AG04450 (cell line): ENCODE measurements around the gene CCDC88C. TPM values are rescaled to one million over a fixed set of nuclear protein-coding genes. Genes with fewer than 3 reads are reported as not detected.

ENCODE experiments used
- CTCF ChIA-PET: fragments of 300-600, 350-600 bp; formaldehyde crosslinking; extraction: SDS; loops from one replicate; lab custom pipeline; 2022; ENCODE audit warnings: antibody characterized with exemption, inconsistent platforms; lab: Charles Lee
- POLR2A ChIA-PET: fragments of 350-600 bp; formaldehyde crosslinking; extraction: SDS; loops from one replicate; lab custom pipeline; 2021; ENCODE audit warnings: antibody characterized with exemption, inconsistent platforms; lab: Yijun Ruan, JAX
- DNase-seq: peaks from one replicate; pipeline ENCODE4 v3.0.0-alpha.2; 2011; ENCODE audit warnings: low read depth, low spot score
- H3K27ac ChIP-seq: one replicate; pipeline ENCODE4 v1.5.1; 2012; ENCODE audit warnings: low read depth, low read length, control low read depth
- H3K27me3 ChIP-seq: one replicate; pipeline ENCODE4 v1.6.0; 2012; ENCODE audit warnings: low read length; ENCODE audit not compliant: control insufficient read depth, insufficient read depth
- H3K4me3 ChIP-seq: 2 replicates; pipeline ENCODE4 v1.5.1; 2011; ENCODE audit warnings: mild to moderate bottlenecking, low read depth, low read length, control low read depth
- H3K9me3 ChIP-seq: 2 replicates; pipeline ENCODE4 v1.5.1; 2012; ENCODE audit warnings: low read length; ENCODE audit not compliant: control insufficient read depth, insufficient read depth
- polyA plus RNA-seq: library from polyadenylated mRNA; depleted of rRNA; stranded (reverse); fragments of >200 nt; gene quantifications from 2 replicates; pipeline ENCODE4 v1.2.3, GENCODE V29; 2011
- TF ChIP-seq, protein P1 (sequence below): IDR thresholded peaks from 2 replicates; pipeline ENCODE4 v1.5.1; 2011; ENCODE audit warnings: low read depth, low read length, control low read depth, inconsistent platforms

The CCDC88C gene
- polyA plus RNA-seq, 1 experiment = 0.01 TPM

DNA sequence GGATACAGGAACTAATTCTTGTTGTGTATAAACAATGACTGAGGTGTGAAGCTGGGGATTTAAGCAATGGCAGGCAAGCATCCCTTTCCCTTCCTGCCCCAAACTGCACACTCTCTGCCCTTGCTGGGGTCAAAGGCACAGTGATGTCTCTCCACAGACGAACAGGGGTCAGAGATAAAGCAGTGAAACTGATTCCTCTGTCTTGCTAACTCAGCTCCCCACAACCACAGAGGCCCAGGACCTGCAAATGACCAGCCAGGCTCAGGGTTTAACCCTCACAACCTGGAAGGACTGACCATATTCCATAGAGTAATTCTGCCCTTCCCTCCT, 67.2 kb downstream of the CCDC88C start:
- TF ChIP-seq, protein P1, sequence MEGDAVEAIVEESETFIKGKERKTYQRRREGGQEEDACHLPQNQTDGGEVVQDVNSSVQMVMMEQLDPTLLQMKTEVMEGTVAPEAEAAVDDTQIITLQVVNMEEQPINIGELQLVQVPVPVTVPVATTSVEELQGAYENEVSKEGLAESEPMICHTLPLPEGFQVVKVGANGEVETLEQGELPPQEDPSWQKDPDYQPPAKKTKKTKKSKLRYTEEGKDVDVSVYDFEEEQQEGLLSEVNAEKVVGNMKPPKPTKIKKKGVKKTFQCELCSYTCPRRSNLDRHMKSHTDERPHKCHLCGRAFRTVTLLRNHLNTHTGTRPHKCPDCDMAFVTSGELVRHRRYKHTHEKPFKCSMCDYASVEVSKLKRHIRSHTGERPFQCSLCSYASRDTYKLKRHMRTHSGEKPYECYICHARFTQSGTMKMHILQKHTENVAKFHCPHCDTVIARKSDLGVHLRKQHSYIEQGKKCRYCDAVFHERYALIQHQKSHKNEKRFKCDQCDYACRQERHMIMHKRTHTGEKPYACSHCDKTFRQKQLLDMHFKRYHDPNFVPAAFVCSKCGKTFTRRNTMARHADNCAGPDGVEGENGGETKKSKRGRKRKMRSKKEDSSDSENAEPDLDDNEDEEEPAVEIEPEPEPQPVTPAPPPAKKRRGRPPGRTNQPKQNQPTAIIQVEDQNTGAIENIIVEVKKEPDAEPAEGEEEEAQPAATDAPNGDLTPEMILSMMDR = no peak
- H3K9me3 ChIP-seq = no peaks in the 10 kb centered on the region
- no peak overlapping the region for H3K27ac ChIP-seq
- no peak for DNase-seq
- H3K4me3 ChIP-seq = no peak overlapping the region
- CTCF ChIA-PET = interaction anchor here (0.7 to 0.8 kb wide), 2 partner anchors 27 to 69 kb away, joined by 3 to 4 read pairs; no protein-coding TSS in a partner anchor
- POLR2A ChIA-PET = no interaction called here
- H3K27me3 ChIP-seq = peaks cover 8% of the 10 kb centered on the region

DNA sequence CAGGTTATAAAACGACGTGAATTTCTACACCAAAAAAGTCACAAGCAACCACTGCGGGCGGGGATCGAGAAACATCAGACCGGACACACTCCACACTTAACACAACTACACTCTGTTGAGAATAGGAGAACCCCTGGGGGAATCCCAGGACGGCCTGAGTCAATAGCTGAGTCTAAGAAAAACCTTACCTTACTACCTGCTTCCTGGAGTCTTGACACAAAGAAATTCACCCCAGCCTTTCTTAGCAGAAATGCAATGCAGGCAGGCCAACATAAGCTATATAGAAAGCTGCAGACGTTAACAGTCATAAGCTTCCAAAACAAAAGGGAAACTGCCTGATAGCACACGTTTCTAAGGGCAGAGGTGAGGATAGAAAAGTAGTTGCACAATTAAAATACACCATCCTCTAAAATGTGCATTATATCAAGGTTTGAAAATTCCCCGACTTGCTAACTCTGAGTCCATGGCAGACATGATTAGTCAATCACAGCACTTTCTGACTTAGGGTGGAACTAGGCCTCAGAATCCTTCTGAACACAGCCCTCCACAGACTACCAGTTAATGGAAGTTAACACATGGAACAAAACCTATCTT, 68.0 kb downstream of the CCDC88C start:
- Histone ChIP-seq H3K27me3 (peaks cover 8% of the 10 kb centered on the region), H3K4me3 (no peak overlapping the region), H3K9me3 (no peaks in the 10 kb centered on the region), H3K27ac (no peak overlapping the region)
- ChIA-PET CTCF (interaction anchor here (0.6 to 0.7 kb wide), 2 partner anchors 26 to 63 kb away, joined by 3 to 4 read pairs; no protein-coding TSS in a partner anchor), POLR2A (no interaction called here)
- TF ChIP-seq, protein P1 = no peak
- no peak for DNase-seq

DNA sequence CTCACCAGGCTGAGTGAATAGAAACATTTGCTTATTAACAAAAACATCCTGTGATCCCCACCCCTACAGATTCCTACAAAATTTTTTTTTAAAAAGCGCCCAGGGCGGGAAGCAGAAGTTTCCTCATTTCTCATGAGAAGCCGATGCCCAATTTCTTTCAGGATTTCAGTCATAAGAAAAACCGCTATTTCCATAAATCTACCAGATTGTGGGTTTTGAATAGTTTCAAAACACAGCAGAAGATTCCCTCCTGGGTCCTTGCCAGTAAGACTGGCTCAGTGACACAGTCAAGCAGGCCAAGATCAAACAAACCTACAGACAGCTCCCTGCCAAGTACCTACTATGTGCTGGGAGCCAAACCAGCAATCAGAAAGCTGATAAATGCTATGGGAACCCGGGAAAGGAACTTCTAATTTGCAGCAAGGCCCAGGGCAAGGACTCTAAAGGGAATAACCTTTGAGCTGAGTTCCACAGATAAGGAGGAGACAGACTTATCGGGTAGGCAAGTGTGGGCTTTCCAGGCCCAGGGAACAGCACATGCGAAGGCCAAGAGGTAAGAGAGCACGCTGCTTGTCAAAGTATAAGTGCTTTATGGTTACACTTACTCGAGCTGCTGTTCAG, 68.7 kb downstream of the CCDC88C start:
- Histone ChIP-seq H3K9me3 (no peaks in the 10 kb centered on the region), H3K27me3 (peaks cover 5% of the 10 kb centered on the region), H3K4me3 (no peak overlapping the region), H3K27ac (no peak overlapping the region)
- TF ChIP-seq, protein P1 = no peak
- DNase-seq = no peak
- ChIA-PET POLR2A (no interaction called here), CTCF (interaction anchor here (0.6 kb wide), 1 partner anchor 62 kb away, joined by 3 read pairs; no protein-coding TSS in a partner anchor)

DNA sequence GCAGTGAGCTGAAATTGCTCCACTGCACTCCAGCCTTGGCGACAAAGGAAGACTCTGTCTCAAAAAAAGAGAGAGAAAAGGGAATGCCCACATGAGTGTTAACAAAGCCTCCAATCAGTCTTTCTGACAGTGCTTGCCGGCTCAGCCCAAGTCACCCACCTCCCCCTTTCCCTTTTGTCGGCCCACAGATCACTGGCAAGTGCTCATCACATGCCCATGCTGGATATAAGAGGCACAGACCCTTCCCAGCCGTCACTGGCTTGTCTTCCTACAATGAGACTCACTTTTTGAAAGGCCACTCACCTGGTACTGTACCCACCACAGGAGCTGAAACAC, 70.8 kb downstream of the CCDC88C start:
- TF ChIP-seq, protein P1 = no peak
- CTCF ChIA-PET = interaction anchor here (1.6 to 5.5 kb wide), 2 partner anchors 22 to 169 kb away, joined by 4 to 26 read pairs; no protein-coding TSS in a partner anchor
- DNase-seq = no peak
- H3K27me3 ChIP-seq = peaks cover 5% of the 10 kb centered on the region
- no peak overlapping the region for H3K27ac ChIP-seq
- POLR2A ChIA-PET = no interaction called here
- no peaks in the 10 kb centered on the region for H3K9me3 ChIP-seq
- no peak overlapping the region for H3K4me3 ChIP-seq

DNA sequence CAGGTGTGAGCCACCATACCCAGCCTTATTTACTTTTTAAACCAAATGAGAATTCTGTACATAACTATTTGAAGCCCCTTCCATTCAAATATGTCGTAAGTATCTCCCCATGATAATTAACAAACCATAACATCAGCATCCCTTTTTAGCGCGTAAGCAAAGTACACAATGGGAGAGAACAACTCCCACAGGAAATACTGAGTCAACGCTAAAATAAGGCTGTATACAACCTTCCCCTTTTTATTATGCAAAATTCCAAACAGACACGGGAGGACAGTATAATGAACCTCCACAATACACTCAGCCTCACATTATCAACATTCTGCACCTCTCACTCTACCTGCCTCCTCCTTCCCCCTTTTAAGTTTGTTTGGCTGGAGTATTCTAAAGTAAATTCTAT, 73.5 kb downstream of the CCDC88C start:
- Histone ChIP-seq H3K27me3 (peaks cover 3% of the 10 kb centered on the region), H3K27ac (no peak overlapping the region), H3K4me3 (no peak overlapping the region), H3K9me3 (no peaks in the 10 kb centered on the region)
- no peak for DNase-seq
- POLR2A ChIA-PET = no interaction called here
- TF ChIP-seq, protein P1 = no peak
- CTCF ChIA-PET = interaction anchor here (5.5 kb wide), 1 partner anchor 20 kb away, joined by 26 read pairs; no protein-coding TSS in a partner anchor
